Progenitor cell of endocrine pancreas (in vitro differentiated cells): Measurements from ENCODE around the gene NMNAT2. TPM values are rescaled to one million over a fixed set of nuclear protein-coding genes. Genes with fewer than 3 reads are reported as not detected.

Source experiments
- DNase-seq: peaks from one replicate; pipeline ENCODE4 v3.0.0; 2021; ENCODE audit warnings: low spot score; ENCODE audit not compliant: unreplicated experiment
- H3K27ac Mint-ChIP-seq: 2 replicates; pipeline ENCODE4 v1.8.0; 2021; ENCODE audit warnings: mild to moderate bottlenecking, moderate library complexity, mixed read lengths
- H3K27me3 Mint-ChIP-seq: 2 replicates; pipeline ENCODE4 v1.8.0; 2021; ENCODE audit warnings: mixed read lengths
- H3K36me3 Mint-ChIP-seq: 2 replicates; pipeline ENCODE4 v1.8.0; 2022; ENCODE audit warnings: mixed read lengths; ENCODE audit not compliant: insufficient read depth
- H3K4me1 Mint-ChIP-seq: 2 replicates; pipeline ENCODE4 v1.8.0; 2021; ENCODE audit warnings: low read depth, mixed read lengths
- H3K4me3 Mint-ChIP-seq: 2 replicates; pipeline ENCODE4 v1.8.0; 2021; ENCODE audit warnings: low read depth, mild to moderate bottlenecking, moderate library complexity, mixed read lengths
- H3K9me3 Mint-ChIP-seq: 2 replicates; pipeline ENCODE4 v1.8.0; 2021; ENCODE audit warnings: low read depth, mixed read lengths
- CTCF ChIP-seq: fragments of 200-600 bp; sonication (generic); IDR thresholded peaks from one replicate; pipeline ENCODE4 v1.5.0; 2021; ENCODE audit warnings: antibody characterized with exemption, mild to moderate bottlenecking; ENCODE audit not compliant: unreplicated experiment
- total RNA-seq: library from RNA; stranded (reverse); gene quantifications from 2 replicates; pipeline ENCODE4 v1.2.1, GENCODE V29; 2021

The NMNAT2 gene
- total RNA-seq, 1 donor from 2014 or later = 3.1 TPM

GRCh38 chr1:183281039-183281438, 137.1 kb downstream of the NMNAT2 start:
- Mint-ChIP-seq H3K9me3 (no peaks in the 10 kb centered on the region), H3K4me1 (peaks cover 9% of the 10 kb centered on the region), H3K36me3 (no peaks in the 10 kb centered on the region), H3K4me3 (no peak overlapping the region), H3K27me3 (peaks cover 13% of the 10 kb centered on the region), H3K27ac (no peak overlapping the region)
- TF ChIP-seq CTCF = no peak
- DNase-seq = no peak

- no peak for DNase-seq
- TF ChIP-seq CTCF = no peak
- Mint-ChIP-seq H3K9me3 (no peaks in the 10 kb centered on the region), H3K4me1 (peaks cover 9% of the 10 kb centered on the region), H3K36me3 (no peaks in the 10 kb centered on the region), H3K27ac (no peak overlapping the region), H3K4me3 (no peak overlapping the region), H3K27me3 (peaks cover 13% of the 10 kb centered on the region)
Observed at GRCh38 chr1:183279835-183280234, 138.3 kb downstream of the NMNAT2 start.

GRCh38 chr1:183278739-183279591, 139.2 kb downstream of the NMNAT2 start:
- DNase-seq = no peak
- TF ChIP-seq CTCF = no peak
- Mint-ChIP-seq H3K27me3 (peaks cover 7% of the 10 kb centered on the region), H3K4me1 (peaks cover 9% of the 10 kb centered on the region), H3K9me3 (no peaks in the 10 kb centered on the region), H3K27ac (no peak overlapping the region), H3K4me3 (no peak overlapping the region), H3K36me3 (no peaks in the 10 kb centered on the region)

GRCh38 chr1:183277821-183278738, 140.1 kb downstream of the NMNAT2 start:
- Mint-ChIP-seq H3K9me3 (no peaks in the 10 kb centered on the region), H3K27me3 (peaks cover 7% of the 10 kb centered on the region), H3K4me3 (no peak overlapping the region), H3K36me3 (no peaks in the 10 kb centered on the region), H3K27ac (peak overlapping the region; percentile 29), H3K4me1 (peaks cover 9% of the 10 kb centered on the region)
- TF ChIP-seq CTCF = no peak
- DNase-seq = no peak

GRCh38 chr1:183276386-183277080, 141.6 kb downstream of the NMNAT2 start:
- Mint-ChIP-seq H3K4me3 (no peak overlapping the region), H3K36me3 (no peaks in the 10 kb centered on the region), H3K9me3 (no peaks in the 10 kb centered on the region), H3K4me1 (peaks cover 5% of the 10 kb centered on the region), H3K27me3 (peaks cover 5% of the 10 kb centered on the region), H3K27ac (peak overlapping the region; percentile 71)
- DNase-seq = no peak
- no peak for TF ChIP-seq CTCF
